Endothelial cell of umbilical vein (primary cell): ENCODE data around the gene DCLK1. TPM values are rescaled to one million over a fixed set of nuclear protein-coding genes. Genes with fewer than 3 reads are reported as not detected.

Experiments used
- BruUV-seq: library from RNA; stranded (reverse); fragments of 400-500 nt; replicated peaks from 2 replicates; lab custom pipeline; 2021; lab: Mats Ljungman, UMichigan
- CTCF ChIA-PET: fragments of 300-600, 350-600 bp; sonication (Branson Sonifier 250); formaldehyde crosslinking; loops from one replicate; lab custom pipeline; 2021; ENCODE audit warnings: antibody characterized with exemption, inconsistent platforms; lab: Charles Lee
- POLR2A ChIA-PET: fragments of 300-600, 350-600 bp; sonication (Branson Sonifier 250); formaldehyde crosslinking; loops from one replicate; lab custom pipeline; 2021; ENCODE audit warnings: antibody characterized with exemption, inconsistent platforms; lab: Charles Lee
- DNase-seq: peaks from one replicate; pipeline ENCODE4 v3.0.0-alpha.2; 2011; ENCODE audit warnings: low read depth, low spot score
- FAIRE-seq: peaks from 2 replicates; lab custom pipeline; 2011; peaks lifted over from hg19 to GRCh38; lab: Jason Lieb, UNC
- H2AFZ ChIP-seq: 2 replicates; pipeline ENCODE4 v1.6.0; 2012; ENCODE audit warnings: low read depth, low read length, control low read depth, inconsistent platforms
- H3K27ac ChIP-seq: 2 replicates; pipeline ENCODE4 v1.5.1; 2011; ENCODE audit warnings: low read depth, mild to moderate bottlenecking, control low read depth, low read length, moderate library complexity; ENCODE audit not compliant: insufficient read depth
- H3K27me3 ChIP-seq, 2 experiments: 2 replicates each; pipeline versions ENCODE4 v1.6.0 to v1.6.1; 2011; ENCODE audit warnings: low read length in 2 of 2, mixed read lengths in 1 of 2; ENCODE audit not compliant: control insufficient read depth in 2 of 2, insufficient read depth in 2 of 2
- H3K36me3 ChIP-seq, 2 experiments: 2 replicates in 1 of 2; 3 replicates in 1 of 2; pipeline ENCODE4 v1.5.1; 2011; ENCODE audit warnings: low read length in 2 of 2, mild to moderate bottlenecking in 1 of 2, moderate library complexity in 1 of 2; ENCODE audit not compliant: control insufficient read depth in 2 of 2, insufficient read depth in 2 of 2; ENCODE audit errors: extremely low read depth in 1 of 2
- H3K4me1 ChIP-seq: 3 replicates; pipeline ENCODE4 v1.5.1; 2011; ENCODE audit warnings: mild to moderate bottlenecking, low read length; ENCODE audit not compliant: control insufficient read depth, insufficient read depth; ENCODE audit errors: extremely low read depth
- H3K4me2 ChIP-seq: 2 replicates; pipeline ENCODE4 v1.6.1; 2011; ENCODE audit warnings: low read length, control low read depth, mixed read lengths; ENCODE audit not compliant: insufficient read depth
- H3K4me3 ChIP-seq, 3 experiments: fragments of 200-600 bp in 1 of 3; sonication (generic), shearing (Covaris generic) in 1 of 3; replicated peaks in 1 of 3; 2 replicates each; pipeline ENCODE4 v1.5.1; 2011 to 2016; ENCODE audit warnings: control low read depth in 3 of 3, low read length in 3 of 3, mild to moderate bottlenecking in 2 of 3, inconsistent platforms in 1 of 3, low read depth in 1 of 3, moderate library complexity in 1 of 3; ENCODE audit not compliant: insufficient read depth in 1 of 3
- H3K79me2 ChIP-seq: 2 replicates; pipeline ENCODE4 v1.6.0; 2012; ENCODE audit warnings: low read length, inconsistent platforms; ENCODE audit not compliant: control insufficient read depth, insufficient read depth
- H3K9ac ChIP-seq: replicated peaks from 2 replicates; pipeline ENCODE3; 2011; ENCODE audit warnings: low read length, control low read depth; ENCODE audit not compliant: insufficient read depth; ENCODE audit errors: extremely low read depth
- H3K9me1 ChIP-seq: replicated peaks from 3 replicates; pipeline ENCODE4 v1.6.0; 2011; ENCODE audit warnings: mild to moderate bottlenecking, low read length; ENCODE audit not compliant: control insufficient read depth, insufficient read depth; ENCODE audit errors: extremely low read depth
- H3K9me3 ChIP-seq: replicated peaks from 2 replicates; pipeline ENCODE4 v1.5.1; 2012; ENCODE audit warnings: low read length, inconsistent platforms; ENCODE audit not compliant: control insufficient read depth, insufficient read depth
- H4K20me1 ChIP-seq: replicated peaks from 2 replicates; pipeline ENCODE3; 2011; ENCODE audit warnings: mild to moderate bottlenecking, low read length; ENCODE audit not compliant: control insufficient read depth, insufficient read depth; ENCODE audit errors: extremely low read depth
- EZH2 ChIP-seq: IDR thresholded peaks from 2 replicates; pipeline ENCODE4 v1.6.1; 2012; ENCODE audit warnings: borderline replicate concordance, low read depth, mild to moderate bottlenecking, moderate library complexity, low read length, inconsistent platforms; ENCODE audit not compliant: severe bottlenecking
- FOS ChIP-seq: IDR thresholded peaks from 2 replicates; pipeline ENCODE4 v1.6.1; 2011; ENCODE audit warnings: mild to moderate bottlenecking, low read length, moderate library complexity, borderline replicate concordance; ENCODE audit not compliant: insufficient read depth
- GATA2 ChIP-seq: IDR thresholded peaks from 2 replicates; pipeline ENCODE4 v1.7.0; 2011; ENCODE audit warnings: low read depth, mild to moderate bottlenecking, moderate library complexity, mixed read lengths, low read length; ENCODE audit not compliant: insufficient read length, insufficient read depth
- JUN ChIP-seq: IDR thresholded peaks from 2 replicates; pipeline ENCODE4 v1.6.1; 2011; ENCODE audit warnings: borderline replicate concordance, low read depth; ENCODE audit not compliant: insufficient read length, insufficient read depth
- MYC ChIP-seq: IDR thresholded peaks from one replicate; pipeline ENCODE4 v1.6.1; 2011; ENCODE audit warnings: mild to moderate bottlenecking, low read depth, low read length
- POLR2A ChIP-seq: IDR thresholded peaks from 2 replicates; pipeline ENCODE4 v1.6.1; 2012; ENCODE audit warnings: low read depth, mild to moderate bottlenecking, control low read depth, low read length
- POLR2AphosphoS5 ChIP-seq: IDR thresholded peaks from 2 replicates; pipeline ENCODE4 v1.6.1; 2012; ENCODE audit warnings: low read depth, mild to moderate bottlenecking, control low read depth, low read length, moderate library complexity; ENCODE audit not compliant: insufficient read depth
- dilution Hi-C: fragments of 300-500 bp; cut with MboI; formaldehyde crosslinking; loops from one replicate; pipeline ENCODE4 v1.15.0; 2019; ENCODE audit warnings: low sequenced_read_pairs; ENCODE audit not compliant: extremely low pct_ligation_motif_present
- intact Hi-C: fragments of 100-400 bp; cut with micrococcal nuclease; formaldehyde crosslinking; loops from one replicate; pipeline ENCODE4 v1.10.0; 2022
- polyA plus RNA-seq, 4 experiments: library from polyadenylated mRNA; depleted of rRNA in 3 of 4; stranded (reverse) in 3 of 4; unstranded in 1 of 4; fragments of >200 nt; gene quantifications; 2 replicates each; pipeline versions ENCODE4 v1.2.1 to v1.2.3, GENCODE V29; 2011 to 2012; ENCODE audit warnings: missing spikeins in 1 of 4
- total RNA-seq: library from RNA; stranded (reverse); gene quantifications from 2 replicates; pipeline ENCODE4 v1.2.3, GENCODE V29; 2021
- TF ChIP-seq, protein P1 (sequence below): IDR thresholded peaks from 2 replicates; pipeline ENCODE4 v1.6.1; 2011; ENCODE audit not compliant: insufficient read depth, insufficient read length
- TF ChIP-seq, protein P2 (sequence below), 2 donors: IDR thresholded peaks; 1 replicate in 1 of 2; 2 replicates in 1 of 2; pipeline ENCODE4 v1.5.1; 2011; ENCODE audit warnings: low read length in 2 of 2, mild to moderate bottlenecking in 2 of 2, moderate library complexity in 2 of 2, control low read depth in 1 of 2, inconsistent platforms in 1 of 2, low read depth in 1 of 2; ENCODE audit not compliant: insufficient read depth in 1 of 2; ENCODE audit errors: extremely low read depth in 1 of 2

DCLK1 gene
- total and polyA plus RNA-seq, 2 donors (not counting 3 experiments of a cell fraction or from before 2014, with no cell fraction given): 0.28 to 3.9 TPM

- Histone ChIP-seq H3K36me3 (no peaks in the 10 kb centered on the region), H3K27ac (no peak overlapping the region), H3K79me2 (no peaks in the 10 kb centered on the region), H2AFZ (no peak overlapping the region), H3K4me1 (no peaks in the 10 kb centered on the region), H3K4me2 (no peak overlapping the region), H4K20me1 (no peaks in the 10 kb centered on the region), H3K9me1 (no peaks in the 10 kb centered on the region), H3K9ac (no peak overlapping the region), H3K4me3 (no peak overlapping the region), H3K9me3 (no peaks in the 10 kb centered on the region), H3K27me3 (no peaks in the 10 kb centered on the region)
- ChIA-PET POLR2A (no interaction called here), CTCF (interaction anchor here (0.9 to 2.5 kb wide), 2 partner anchors 25 to 47 kb away, joined by 3 to 13 read pairs; no protein-coding TSS in a partner anchor)
- dilution Hi-C loops (no loop called here), intact Hi-C loops (no loop called here)
- DNase-seq (no peak), FAIRE-seq (no peak)
- TF ChIP-seq POLR2AphosphoS5 (no peak), GATA2 (no peak), EZH2 (no peak), MYC (no peak)
- BruUV-seq: no TSS peak
Observed at GRCh38 chr13:35792911-35793310, 338.3 kb downstream of the DCLK1 start.

GRCh38 chr13:35792021-35792420, 339.2 kb downstream of the DCLK1 start:
- POLR2A ChIA-PET: interaction anchor here (0.6 kb wide), 1 partner anchor 1347 kb away, joined by 3 read pairs; no protein-coding TSS in a partner anchor
- FAIRE-seq: no peak
- no peak overlapping the region for H3K9ac ChIP-seq

More at GRCh38 chr13:35792021-35792420, 339.2 kb downstream of the DCLK1 start:
- H3K9me1 ChIP-seq: no peaks in the 10 kb centered on the region
- no peak overlapping the region for H3K27ac ChIP-seq
- no peaks in the 10 kb centered on the region for H3K36me3 ChIP-seq
- dilution Hi-C loops: no loop called here
- H3K4me2 ChIP-seq: no peak overlapping the region
- TF ChIP-seq MYC (no peak), GATA2 (no peak), POLR2AphosphoS5 (no peak), POLR2A (no peak), JUN (no peak), FOS (no peak), EZH2 (no peak)
- TF ChIP-seq, protein P1, sequence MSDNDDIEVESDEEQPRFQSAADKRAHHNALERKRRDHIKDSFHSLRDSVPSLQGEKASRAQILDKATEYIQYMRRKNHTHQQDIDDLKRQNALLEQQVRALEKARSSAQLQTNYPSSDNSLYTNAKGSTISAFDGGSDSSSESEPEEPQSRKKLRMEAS: no peak
- TF ChIP-seq, protein P2, sequence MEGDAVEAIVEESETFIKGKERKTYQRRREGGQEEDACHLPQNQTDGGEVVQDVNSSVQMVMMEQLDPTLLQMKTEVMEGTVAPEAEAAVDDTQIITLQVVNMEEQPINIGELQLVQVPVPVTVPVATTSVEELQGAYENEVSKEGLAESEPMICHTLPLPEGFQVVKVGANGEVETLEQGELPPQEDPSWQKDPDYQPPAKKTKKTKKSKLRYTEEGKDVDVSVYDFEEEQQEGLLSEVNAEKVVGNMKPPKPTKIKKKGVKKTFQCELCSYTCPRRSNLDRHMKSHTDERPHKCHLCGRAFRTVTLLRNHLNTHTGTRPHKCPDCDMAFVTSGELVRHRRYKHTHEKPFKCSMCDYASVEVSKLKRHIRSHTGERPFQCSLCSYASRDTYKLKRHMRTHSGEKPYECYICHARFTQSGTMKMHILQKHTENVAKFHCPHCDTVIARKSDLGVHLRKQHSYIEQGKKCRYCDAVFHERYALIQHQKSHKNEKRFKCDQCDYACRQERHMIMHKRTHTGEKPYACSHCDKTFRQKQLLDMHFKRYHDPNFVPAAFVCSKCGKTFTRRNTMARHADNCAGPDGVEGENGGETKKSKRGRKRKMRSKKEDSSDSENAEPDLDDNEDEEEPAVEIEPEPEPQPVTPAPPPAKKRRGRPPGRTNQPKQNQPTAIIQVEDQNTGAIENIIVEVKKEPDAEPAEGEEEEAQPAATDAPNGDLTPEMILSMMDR (IDR thresholded peaks at IDR 0.05; ENCODE audit: extremely low read depth in 1 of 2, insufficient read depth in 1 of 2, low read depth in 1 of 2, low read length in 2 of 2): no peak
- BruUV-seq: no TSS peak
- CTCF ChIA-PET: interaction anchor here (2.5 kb wide), 1 partner anchor 26 kb away, joined by 13 read pairs; no protein-coding TSS in a partner anchor
- H3K79me2 ChIP-seq: no peaks in the 10 kb centered on the region
- H3K4me1 ChIP-seq: no peaks in the 10 kb centered on the region
- DNase-seq: no peak
- no peaks in the 10 kb centered on the region for H3K9me3 ChIP-seq
- H2AFZ ChIP-seq: no peak overlapping the region
- H4K20me1 ChIP-seq: no peaks in the 10 kb centered on the region
- no peak overlapping the region for H3K4me3 ChIP-seq
- intact Hi-C loops: no loop called here
- no peaks in the 10 kb centered on the region for H3K27me3 ChIP-seq
